Osteoblast (primary cell): ENCODE measurements around the gene APPBP2. TPM values are rescaled to one million over a fixed set of nuclear protein-coding genes. Genes with fewer than 3 reads are reported as not detected.

Source experiments
- small RNA-seq: library from RNA; depleted of rRNA; stranded (forward); fragments of <200 nt; gene quantifications from one replicate; pipeline ENCODE3, GENCODE V24; 2012
- total RNA-seq: library from RNA; depleted of rRNA; stranded (reverse); fragments of >200 nt; gene quantifications from 2 replicates; pipeline ENCODE4 v1.2.3, GENCODE V29; 2012

The APPBP2 gene
- total RNA-seq, 1 donor = 49.9 TPM

Small RNA genes lying within 50 kb of the gene (small RNA-seq; reads per million reads assigned to genes)
- gene AC011921.2 = not detected

Other genes starting within 250 kb of the APPBP2 start
- 99.5 and 116 TPM in 2 replicates for gene USP32, start 134.1 kb downstream of the APPBP2 start, total RNA-seq
- gene CHCT1, start 103.8 kb downstream of the APPBP2 start, total RNA-seq = not detected in 2 replicates
- 14.7 and 15.6 TPM in 2 replicates for gene PPM1D, start 74.0 kb upstream of the APPBP2 start, total RNA-seq
- 31.5 and 32.7 TPM in 2 replicates for gene BCAS3, start 151.6 kb upstream of the APPBP2 start, total RNA-seq